Measurements from ENCODE around the gene UTY. TPM values are rescaled to one million over a fixed set of nuclear protein-coding genes. Genes with fewer than 3 reads are reported as not detected.

Gene UTY
- total RNA-seq, 1 experiment from 2014 or later, result not detected

- no peaks in the 10 kb centered on the region for H3K79me1 ChIP-seq (ENCODE audit: insufficient read depth, low read depth, low read length, poor library complexity, severe bottlenecking)
- H3K4me2 ChIP-seq (ENCODE audit: insufficient read depth, insufficient read length, low read length), result no peak overlapping the region
- H4K20me1 ChIP-seq (ENCODE audit: control insufficient read depth, insufficient read depth, insufficient read length), result no peaks in the 10 kb centered on the region
- no peak overlapping the region for H2BK20ac ChIP-seq (ENCODE audit: low read depth, low read length, poor library complexity, severe bottlenecking)
- Mint-ChIP-seq H3K36me3 (ENCODE audit: insufficient read depth in 1 of 3, low read depth in 3 of 3) (no peaks in the 10 kb centered on the region), H3K4me1 (no peaks in the 10 kb centered on the region), H3K4me3 (no peak overlapping the region), H3K27ac (no peak overlapping the region), H3K27me3 (ENCODE audit: low read depth) (no peaks in the 10 kb centered on the region), H3K9me3 (no peaks in the 10 kb centered on the region)
- TF ChIP-seq CTCF (conservative IDR thresholded peaks at IDR 0.05), result no peak
- H2AFZ ChIP-seq (ENCODE audit: low read length), result no peak overlapping the region
- H2AK5ac ChIP-seq (ENCODE audit: insufficient read length, low read length), result no peak overlapping the region
- no CpG with 5 or more reads among the region's 1 CpG for WGBS (ENCODE audit: extremely low coverage, insufficient read length, low lambda C conversion rate)
- H3K9me3 ChIP-seq (ENCODE audit: control insufficient read depth, low read depth, low read length), result no peaks in the 10 kb centered on the region
- no peaks in the 10 kb centered on the region for H3K4me1 ChIP-seq (ENCODE audit: insufficient read depth, low read length)
- no peak overlapping the region for H3K14ac ChIP-seq (ENCODE audit: insufficient read depth, low read length)
- H3K79me2 ChIP-seq (ENCODE audit: insufficient read depth, low read length), result no peaks in the 10 kb centered on the region
- no peak overlapping the region for H4K8ac ChIP-seq (replicated peaks; ENCODE audit: insufficient read length, low read depth, low read length)
- no peaks in the 10 kb centered on the region for H3K23me2 ChIP-seq (ENCODE audit: insufficient read length, low read depth, low read length, poor library complexity, severe bottlenecking)
- no peak overlapping the region for H3K23ac ChIP-seq (ENCODE audit: insufficient read length, low read depth, low read length)
- no peaks in the 10 kb centered on the region for H3K27me3 ChIP-seq (ENCODE audit: insufficient read depth, low read length)
- H2BK12ac ChIP-seq (ENCODE audit: insufficient read length, low read depth, low read length), result no peak overlapping the region
- H3K27ac ChIP-seq (ENCODE audit: insufficient read length, low read depth, low read length), result no peak overlapping the region
- no peak overlapping the region for H2BK5ac ChIP-seq (ENCODE audit: insufficient read length, low read length)
- no peak overlapping the region for H4K5ac ChIP-seq (ENCODE audit: insufficient read length, low read depth, low read length)
- no peak overlapping the region for H3K56ac ChIP-seq (ENCODE audit: insufficient read length, low read depth, low read length)
- H3K4ac ChIP-seq (ENCODE audit: low read depth, low read length), result no peak overlapping the region
- no peak overlapping the region for H2BK15ac ChIP-seq (ENCODE audit: low read depth, low read length)
- H3T11ph ChIP-seq (ENCODE audit: low read length), result no peak overlapping the region
- no peak overlapping the region for H3K18ac ChIP-seq (ENCODE audit: insufficient read length, low read depth, low read length)
- H3K9ac ChIP-seq (ENCODE audit: extremely low read depth, insufficient read length, low read length), result no peak overlapping the region
- no peak overlapping the region for H2BK120ac ChIP-seq (ENCODE audit: low read depth, low read length, poor library complexity, severe bottlenecking)
- H4K91ac ChIP-seq (ENCODE audit: insufficient read length, low read depth, low read length), result no peak overlapping the region
- no peak for DNase-seq
These were observed 40.6 kb upstream of the UTY start for GRCh38 chrY:13520474-13520873.
